NB4 (cell line): ENCODE measurements around the gene CPLX1.
A peak's percentile ranks its signal among the peaks of the same experiment; 100 is the strongest.
"Not testable (repeated sequence)": the region's sequence is repeated elsewhere in the genome, so short reads cannot be mapped to it uniquely, and the experiment has no call there.

Experiments
- DNase-seq: peaks from one replicate; pipeline ENCODE4 v3.0.0; 2010; ENCODE audit warnings: low read depth
- H3K4me3 ChIP-seq: one replicate; pipeline ENCODE4 v1.5.1; 2011; ENCODE audit warnings: mild to moderate bottlenecking, low read depth, low read length, moderate library complexity
- CTCF ChIP-seq: IDR thresholded peaks from one replicate; pipeline ENCODE4 v1.5.1; 2012; ENCODE audit warnings: low read depth, low read length
- MAX ChIP-seq: IDR thresholded peaks from 2 replicates; pipeline ENCODE4 v1.6.1; 2011; ENCODE audit warnings: low read depth, low read length
- MYC ChIP-seq: IDR thresholded peaks from 2 replicates; pipeline ENCODE4 v1.6.1; 2011; ENCODE audit warnings: low read depth, low read length
- POLR2A ChIP-seq: IDR thresholded peaks from 2 replicates; pipeline ENCODE4 v1.6.1; 2011; ENCODE audit warnings: mild to moderate bottlenecking; ENCODE audit not compliant: insufficient read length; ENCODE audit errors: extremely low read depth

Gene CPLX1

GRCh38 chr4:780716-781492 is 45.0 kb downstream of the CPLX1 start:
- TF ChIP-seq MYC (no peak), MAX (no peak)
- H3K4me3 ChIP-seq = peak overlapping the region; percentile 92
- DNase-seq = peak; percentile 35

- peak overlapping the region; percentile 92 for H3K4me3 ChIP-seq
- DNase-seq = not testable (repeated sequence)
These were observed 45.7 kb downstream of the CPLX1 start for GRCh38 chr4:780255-780654.

- H3K4me3 ChIP-seq = peak overlapping the region; percentile 92
- no peak for DNase-seq
- TF ChIP-seq POLR2A (no peak), CTCF (no peak), MAX (no peak), MYC (no peak)
These were observed 46.4 kb downstream of the CPLX1 start for GRCh38 chr4:779555-779954.

GRCh38 chr4:777520-778262 is 48.2 kb downstream of the CPLX1 start:
- DNase-seq = no peak
- TF ChIP-seq POLR2A (no peak), MAX (no peak), CTCF (no peak), MYC (no peak)
- H3K4me3 ChIP-seq = no peak overlapping the region

GRCh38 chr4:776743-777441 is 49.0 kb downstream of the CPLX1 start:
- H3K4me3 ChIP-seq = no peak overlapping the region
- TF ChIP-seq MAX = no peak
- TF ChIP-seq CTCF = no peak
- no peak for TF ChIP-seq POLR2A
- TF ChIP-seq MYC = no peak
- DNase-seq = no peak

- not testable (repeated sequence) for DNase-seq, H3K4me3 ChIP-seq
These were observed 50.4 kb downstream of the CPLX1 start for GRCh38 chr4:775485-775884.

GRCh38 chr4:774419-775092 is 51.4 kb downstream of the CPLX1 start:
- not testable (repeated sequence) for DNase-seq, H3K4me3 ChIP-seq
